Germinal center (tissue), 1 donor: Measurements from ENCODE around the gene CC2D2A.
"Not testable (repeated sequence)": the region's sequence is repeated elsewhere in the genome, so short reads cannot be mapped to it uniquely, and the experiment has no call there.

Experiments
- DNase-seq: peaks from one replicate; pipeline ENCODE4 v3.0.0; 2012; ENCODE audit warnings: mixed read lengths, low spot score

The CC2D2A gene

GRCh38 chr4:15558561-15558960, 88.9 kb downstream of the CC2D2A start:
- DNase-seq = no peak

- no peak for DNase-seq
Observed at GRCh38 chr4:15562114-15562513, 92.4 kb downstream of the CC2D2A start.

GRCh38 chr4:15562623-15563022, 92.9 kb downstream of the CC2D2A start:
- no peak for DNase-seq

GRCh38 chr4:15563871-15564270, 94.2 kb downstream of the CC2D2A start:
- DNase-seq = no peak

- no peak for DNase-seq
Observed at GRCh38 chr4:15568821-15569220, 99.1 kb downstream of the CC2D2A start.

GRCh38 chr4:15569746-15570145, 100.1 kb downstream of the CC2D2A start:
- DNase-seq = no peak

GRCh38 chr4:15575966-15576365, 106.3 kb downstream of the CC2D2A start:
- DNase-seq = no peak

- DNase-seq = no peak
Observed at GRCh38 chr4:15577508-15577907, 107.8 kb downstream of the CC2D2A start.

- DNase-seq = no peak
Observed at GRCh38 chr4:15584785-15585184, 115.1 kb downstream of the CC2D2A start.

GRCh38 chr4:15585331-15585730, 115.6 kb downstream of the CC2D2A start:
- DNase-seq = no peak

GRCh38 chr4:15586066-15586465, 116.4 kb downstream of the CC2D2A start:
- no peak for DNase-seq

GRCh38 chr4:15587649-15588048, 118.0 kb downstream of the CC2D2A start:
- DNase-seq = no peak

GRCh38 chr4:15592799-15593198, 123.1 kb downstream of the CC2D2A start:
- DNase-seq = no peak

- DNase-seq = no peak
Observed at GRCh38 chr4:15598644-15599043, 129.0 kb downstream of the CC2D2A start.

- no peak for DNase-seq
Observed at GRCh38 chr4:15600176-15600575, 130.5 kb downstream of the CC2D2A start.

- DNase-seq = no peak
Observed at GRCh38 chr4:15601862-15602261, 132.2 kb downstream of the CC2D2A start.

- no peak for DNase-seq
Observed at GRCh38 chr4:15605537-15605936, 135.9 kb downstream of the CC2D2A start.

GRCh38 chr4:15610855-15611254, 141.2 kb downstream of the CC2D2A start:
- no peak for DNase-seq

- DNase-seq = no peak
Observed at GRCh38 chr4:15612136-15612535, 142.5 kb downstream of the CC2D2A start.

- DNase-seq = not testable (repeated sequence)
Observed at GRCh38 chr4:15614891-15615290, 145.2 kb downstream of the CC2D2A start.

GRCh38 chr4:15617407-15617806, 147.7 kb downstream of the CC2D2A start:
- not testable (repeated sequence) for DNase-seq

GRCh38 chr4:15636818-15637217, 167.1 kb downstream of the CC2D2A start:
- no peak for DNase-seq

- no peak for DNase-seq
Observed at GRCh38 chr4:15638418-15638817, 168.7 kb downstream of the CC2D2A start.

- DNase-seq = no peak
Observed at GRCh38 chr4:15648600-15648999, 178.9 kb downstream of the CC2D2A start.
